Thyroid gland (tissue), 4 donors: Measurements from ENCODE around the gene USP27X. TPM values are rescaled to one million over a fixed set of nuclear protein-coding genes. Genes with fewer than 3 reads are reported as not detected.

Source experiments
- total RNA-seq, 4 donors: library from RNA; depleted of rRNA; stranded (reverse); fragments of >200 nt; gene quantifications; one replicate each; pipeline ENCODE4 v1.2.3, GENCODE V29; 2016

The USP27X gene
- total RNA-seq, 4 donors from 2014 or later: 2.3 to 4.6 (median 2.8) TPM

Other genes starting within 250 kb of the USP27X start
- gene PAGE1, start 183.5 kb upstream of the USP27X start, total RNA-seq: not detected
- not detected for gene PAGE4, start 50.2 kb upstream of the USP27X start, total RNA-seq
- 10 to 100 TPM in 2 of 4 donors, 1 to 10 TPM in 2; 7.3 to 12.6 (median 10.1) TPM for gene CLCN5, start 43.1 kb downstream of the USP27X start, total RNA-seq